ENCODE measurements around the gene FCMR.
"Not testable (repeated sequence)": the region's sequence is repeated elsewhere in the genome, so short reads cannot be mapped to it uniquely, and the experiment has no call there.

- TF ChIP-seq CTCF, POLR2A (IDR thresholded peaks at IDR 0.05): not testable (repeated sequence)
Measured at GRCh38 chr1:206923961-206924557, 2.3 kb upstream of the FCMR start.

All from uterus (tissue), 2 donors.